GM19452 (cell line): Measurements from ENCODE around the gene ANKFN1.

ENCODE experiments used
- ATAC-seq: cut with Tn5 transposase; IDR thresholded peaks from one replicate; pipeline ENCODE4 v1.9.1; 2021; ENCODE audit not compliant: unreplicated experiment

ANKFN1 gene

DNA sequence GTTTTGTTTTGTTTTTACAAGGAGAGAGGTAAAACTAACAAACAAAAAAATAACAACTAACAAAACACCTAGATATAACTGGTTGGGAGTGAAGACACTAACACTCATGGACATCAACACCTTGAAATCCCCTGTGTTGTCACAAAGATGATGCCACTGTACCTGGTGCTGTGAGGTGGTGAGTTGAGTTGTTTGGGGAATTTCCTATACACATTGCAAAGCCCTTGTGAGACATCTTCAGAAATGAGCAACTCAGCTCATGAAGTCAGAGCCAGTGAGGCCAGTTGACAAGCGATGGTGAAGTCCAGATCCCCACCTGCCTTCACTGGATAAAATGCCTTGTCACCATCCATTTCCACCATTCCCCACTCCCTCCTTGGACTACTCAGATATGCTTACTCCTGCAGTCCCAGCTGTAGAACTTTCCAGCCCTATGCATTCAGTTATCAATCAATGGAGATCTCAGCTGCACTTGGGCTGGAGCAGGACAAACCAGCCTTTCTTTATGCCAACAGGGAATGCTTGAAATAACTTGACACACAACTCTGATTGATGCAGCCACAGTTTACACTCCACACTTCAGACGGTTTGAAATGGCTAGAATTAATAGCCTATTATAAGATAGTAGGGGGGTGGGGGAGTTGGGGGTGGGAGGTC, 22.2 kb downstream of the ANKFN1 start:
- no peak for ATAC-seq

DNA sequence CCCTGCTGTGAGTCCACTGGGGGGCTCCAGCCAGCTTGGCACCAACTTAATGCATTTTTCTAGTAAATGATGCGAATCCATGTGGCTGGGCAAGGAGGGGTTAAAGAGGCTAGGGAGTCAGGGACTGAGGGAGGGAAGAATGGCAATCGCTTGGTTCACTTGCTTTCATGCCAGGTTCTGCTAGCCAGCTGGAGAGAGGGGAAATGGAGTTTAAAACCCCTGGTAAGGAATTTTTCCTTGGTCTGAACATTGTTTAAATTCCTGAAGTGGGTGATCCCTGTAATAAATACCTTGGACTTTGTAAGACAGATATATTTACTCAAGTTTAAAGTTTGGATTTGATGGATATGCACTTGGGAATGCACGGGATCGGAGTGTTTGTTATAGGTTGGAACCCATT, 22.8 kb downstream of the ANKFN1 start:
- ATAC-seq = no peak

DNA sequence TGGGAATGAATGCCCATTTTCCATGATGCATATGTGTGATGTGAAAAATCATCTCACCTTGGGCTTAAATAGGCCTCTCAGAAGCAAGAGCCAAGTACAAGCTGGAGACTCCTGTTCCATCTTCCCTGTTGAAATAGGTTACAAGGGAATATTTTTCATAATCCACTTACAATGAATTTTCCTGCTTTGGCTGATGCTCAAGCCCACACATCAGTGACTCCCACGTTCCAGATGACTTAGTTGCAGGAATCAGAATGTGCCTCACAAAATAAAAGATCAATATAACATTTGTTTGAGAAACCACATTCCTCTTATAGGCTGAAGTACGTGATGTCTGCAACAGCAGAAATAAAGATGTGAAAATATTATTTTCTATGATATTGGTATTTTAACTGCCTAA, 24.1 kb downstream of the ANKFN1 start:
- ATAC-seq = no peak

DNA sequence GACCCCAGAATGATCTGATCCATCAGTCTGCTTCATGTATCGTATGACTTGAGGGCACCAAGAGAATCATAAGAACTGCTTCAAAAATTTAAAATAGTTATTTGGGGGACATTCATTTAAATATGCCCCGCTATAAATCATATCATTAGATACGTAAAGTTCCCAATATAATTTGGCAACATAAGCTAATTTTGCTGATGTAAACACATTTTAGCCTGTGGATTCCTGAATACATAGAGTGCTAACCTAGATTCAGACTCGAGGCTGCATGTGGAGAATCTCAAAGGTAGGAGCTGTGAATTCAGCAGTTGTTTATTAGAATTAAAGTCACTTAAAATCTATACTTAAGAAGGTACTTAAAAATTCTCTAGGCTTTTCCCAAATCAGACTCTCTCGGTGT, 24.9 kb downstream of the ANKFN1 start:
- ATAC-seq = no peak

DNA sequence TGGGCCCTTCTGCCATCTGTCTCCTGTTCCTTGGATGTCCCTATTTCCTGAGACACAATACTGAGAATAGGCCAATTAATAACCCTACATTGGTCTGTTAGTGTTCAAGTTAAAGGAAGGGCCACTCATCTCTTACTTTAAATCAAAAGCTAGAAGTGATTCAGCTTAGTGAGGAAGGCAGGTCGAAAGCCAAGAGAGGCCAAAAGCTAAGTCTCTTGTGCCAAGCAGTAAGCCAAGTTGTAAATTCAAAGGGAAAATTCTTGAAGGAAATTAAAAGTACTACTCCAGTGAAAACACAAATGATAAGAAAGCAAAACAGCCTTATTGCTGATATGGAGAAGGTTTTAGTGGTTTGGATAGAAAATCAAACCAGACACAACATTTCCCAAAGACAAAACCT, 28.8 kb downstream of the ANKFN1 start:
- ATAC-seq = no peak

DNA sequence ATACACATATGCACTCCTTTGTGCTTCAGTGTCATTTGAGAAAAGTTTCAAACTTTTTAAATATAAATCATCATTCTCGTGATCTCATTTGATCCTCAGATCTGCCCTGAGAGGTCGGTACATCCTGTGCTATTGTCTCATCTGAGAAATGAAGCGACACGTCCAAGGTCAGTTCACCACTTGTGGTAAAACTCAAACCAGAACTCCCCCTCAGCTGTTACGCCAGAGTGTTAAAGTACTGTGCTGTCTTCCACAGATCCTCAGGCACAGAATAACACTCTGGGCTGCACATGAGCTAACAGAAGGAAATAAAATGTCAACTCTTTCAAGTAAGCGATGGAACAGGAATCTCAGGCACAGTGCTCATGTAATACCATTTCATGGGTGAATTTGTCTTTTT, 31.4 kb downstream of the ANKFN1 start:
- no peak for ATAC-seq

DNA sequence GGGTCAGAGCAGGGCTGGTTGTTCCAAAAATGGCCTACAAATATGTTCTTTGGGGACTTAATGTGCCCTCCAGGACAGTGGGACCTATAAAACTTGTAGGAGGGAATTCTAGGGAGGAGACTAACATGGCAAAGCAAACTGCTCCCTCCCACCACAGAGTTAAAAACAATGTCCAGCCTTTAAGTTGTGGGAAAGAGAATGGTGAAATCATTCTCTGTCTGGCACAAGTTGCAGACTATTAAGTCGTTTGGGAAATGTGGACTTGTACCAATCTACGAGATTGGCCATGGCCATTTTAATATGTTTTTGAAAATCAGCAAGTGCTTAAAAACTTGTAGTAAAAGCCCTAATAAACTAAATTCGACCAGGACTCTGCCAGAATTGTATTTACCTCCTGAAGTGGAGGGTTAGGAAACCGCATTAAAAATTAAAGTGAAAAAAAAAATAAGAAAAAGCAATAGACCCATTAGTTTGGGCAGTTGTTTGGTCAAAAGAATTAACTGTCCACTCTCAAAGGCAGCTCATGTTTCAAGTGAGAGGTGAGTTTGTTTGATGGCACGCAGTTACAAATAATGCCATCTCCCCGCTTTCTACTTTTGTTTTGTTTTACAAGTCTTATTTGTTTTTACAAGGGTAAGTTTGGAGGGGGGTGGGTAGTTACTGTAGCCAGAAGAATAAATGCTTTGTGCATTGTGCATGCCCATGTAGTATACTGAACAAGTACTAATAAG, 32.4 kb downstream of the ANKFN1 start:
- ATAC-seq = no peak

DNA sequence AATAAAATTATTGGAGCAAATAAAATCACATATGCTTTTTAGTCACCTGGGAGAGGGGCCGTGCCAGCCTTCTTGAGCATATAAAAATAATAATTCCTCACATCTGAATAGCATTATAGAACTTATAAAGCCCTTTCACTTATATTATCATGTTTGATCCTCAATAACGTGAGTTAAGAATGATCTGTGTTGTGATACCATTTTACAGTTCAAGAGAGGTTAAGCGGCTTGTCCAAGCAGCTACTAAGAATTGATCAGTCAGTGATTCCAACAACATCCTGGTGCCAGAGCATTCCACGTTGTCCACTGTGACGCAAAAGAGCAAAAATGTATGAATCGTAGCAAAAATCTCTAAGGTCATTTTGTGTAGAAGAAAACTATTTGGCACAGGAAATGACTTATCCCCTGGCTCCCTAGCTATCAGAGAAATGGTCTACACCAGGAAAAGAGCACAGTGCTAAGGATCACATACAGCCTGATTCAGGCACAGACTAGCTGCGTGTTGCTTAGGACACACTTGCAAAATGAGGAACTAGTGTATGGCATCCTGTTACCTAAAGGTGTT, 33.0 kb downstream of the ANKFN1 start:
- no peak for ATAC-seq

DNA sequence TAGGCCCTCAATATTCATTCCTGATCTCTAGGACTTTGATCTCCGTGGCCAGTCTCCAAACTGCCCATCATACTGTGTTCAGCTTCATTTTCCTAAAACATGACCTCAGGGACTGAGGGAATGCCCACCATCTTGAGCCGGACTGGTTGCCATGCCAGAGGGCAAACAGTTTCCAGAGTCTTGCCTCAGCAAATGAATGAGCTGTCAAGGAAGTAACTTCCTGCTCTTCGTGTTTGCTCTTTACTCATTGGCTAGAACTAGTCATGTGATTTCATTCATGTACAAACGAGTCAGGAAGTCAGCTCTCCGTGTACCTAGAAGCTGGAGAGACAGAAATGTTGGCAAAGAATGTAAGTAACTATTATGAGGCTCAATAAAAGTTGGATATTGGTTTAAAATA, 50.2 kb downstream of the ANKFN1 start:
- no peak for ATAC-seq

DNA sequence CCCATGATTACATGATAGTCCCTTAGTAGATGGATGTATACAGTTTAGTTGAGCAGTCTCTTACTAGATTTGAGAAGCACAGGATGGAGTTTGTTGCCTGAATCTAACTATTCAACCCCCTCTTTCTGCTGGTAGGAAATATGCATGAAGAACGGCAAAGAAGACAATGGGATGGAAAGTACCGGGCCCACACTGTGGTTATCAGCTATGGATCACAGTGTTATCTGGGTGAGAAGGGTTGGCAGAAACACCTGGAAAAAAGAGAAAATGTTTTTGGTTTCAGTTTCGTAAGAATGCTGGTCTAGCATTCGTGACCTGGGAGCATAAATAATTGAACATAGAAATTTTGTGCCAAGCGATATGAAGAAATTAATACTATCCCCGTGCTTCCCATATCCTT, 53.1 kb downstream of the ANKFN1 start:
- ATAC-seq = no peak

DNA sequence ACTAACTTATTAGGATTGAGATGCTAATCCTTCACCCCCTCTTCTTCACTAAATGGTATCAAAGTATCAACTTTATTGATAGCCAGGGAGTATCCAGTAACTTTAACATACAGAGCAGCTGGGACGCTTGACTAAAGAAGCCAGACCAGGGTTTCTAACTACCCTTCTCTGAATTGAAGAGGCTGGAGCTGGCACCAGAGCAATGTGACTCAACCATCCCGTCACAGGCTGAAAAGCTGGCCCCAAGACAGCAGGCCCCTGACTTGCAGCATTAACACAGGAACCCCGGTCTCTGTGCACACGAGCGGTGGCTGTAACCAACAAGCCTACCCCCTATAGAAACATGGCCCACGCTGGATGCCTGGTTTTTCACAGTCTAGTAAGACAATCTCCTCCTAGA, 59.8 kb downstream of the ANKFN1 start:
- ATAC-seq = no peak

DNA sequence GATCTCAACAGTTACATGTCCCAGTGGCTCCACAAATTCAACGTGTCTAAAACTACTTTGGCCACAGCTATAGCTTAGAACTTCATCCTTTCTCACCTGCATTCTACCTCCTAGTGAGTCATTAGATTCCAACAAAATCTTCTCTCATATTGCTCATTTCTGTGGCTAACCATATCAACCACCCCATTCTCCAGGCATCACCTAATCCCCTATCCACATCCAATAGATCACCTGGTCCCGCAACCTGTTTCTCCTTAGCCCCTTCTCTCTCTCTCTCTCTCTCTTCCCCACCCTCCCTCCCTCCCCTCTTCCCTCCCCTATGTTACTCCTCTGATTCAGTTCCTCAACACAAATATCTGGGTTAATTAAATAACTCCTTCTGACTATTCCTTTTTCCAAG, 64.6 kb downstream of the ANKFN1 start:
- no peak for ATAC-seq

DNA sequence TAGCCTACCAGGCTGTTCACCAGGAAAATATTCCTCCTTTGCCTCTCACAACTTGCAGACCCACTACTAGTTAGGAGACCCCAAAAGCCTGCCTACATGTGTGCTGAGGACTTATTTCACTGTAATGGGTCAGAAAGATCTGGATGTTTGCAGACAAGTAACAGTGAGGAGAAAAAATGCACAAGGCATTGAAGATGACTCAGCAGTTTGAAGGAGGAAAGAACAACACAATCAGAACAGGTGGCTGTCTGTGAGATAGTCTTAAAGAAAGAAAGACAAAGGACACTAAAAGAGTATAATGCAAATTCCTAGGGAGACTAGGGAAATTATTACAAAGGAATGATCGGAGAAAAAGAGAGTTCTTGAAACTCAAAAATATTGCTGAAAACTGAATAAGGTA, 69.0 kb downstream of the ANKFN1 start:
- ATAC-seq = no peak

DNA sequence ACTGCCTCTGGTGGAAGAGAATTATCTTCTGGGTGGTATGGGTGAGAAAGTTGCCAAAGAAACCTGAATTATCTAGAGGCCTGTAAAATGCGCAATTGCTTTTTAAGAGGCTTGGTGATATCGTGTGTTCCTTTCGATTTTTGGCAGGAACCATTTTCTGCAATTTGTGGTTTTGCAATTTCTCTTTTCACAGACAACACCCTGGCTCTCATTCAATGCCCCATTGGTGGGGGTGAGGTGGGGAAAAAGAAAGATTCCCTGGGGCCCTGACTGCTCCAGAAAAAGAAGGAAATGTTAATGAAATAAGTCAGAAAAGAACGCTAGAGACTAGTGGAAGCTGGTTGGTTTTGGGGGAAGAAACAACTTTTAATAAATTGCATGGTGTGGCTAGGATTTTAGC, 77.4 kb downstream of the ANKFN1 start:
- ATAC-seq = no peak

DNA sequence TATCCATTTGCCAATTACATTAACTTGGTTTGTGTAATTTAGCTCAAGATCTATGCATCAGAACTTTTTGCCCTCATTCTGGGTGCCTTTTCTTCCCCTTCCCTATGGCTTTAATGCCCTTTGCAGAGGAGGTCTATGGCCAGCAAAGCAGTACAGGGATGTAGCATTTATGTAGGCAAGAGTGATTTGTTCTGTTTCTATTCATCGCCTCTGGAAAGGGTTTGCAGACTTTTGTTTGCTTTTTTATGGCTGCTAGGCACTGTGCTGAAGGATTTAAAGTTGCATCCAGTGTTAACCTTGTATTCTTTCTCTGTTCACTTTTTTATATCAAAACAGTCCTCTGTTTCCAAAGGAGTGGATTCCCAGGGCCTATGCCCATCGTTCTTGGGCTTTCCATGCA, 78.0 kb downstream of the ANKFN1 start:
- ATAC-seq = no peak

DNA sequence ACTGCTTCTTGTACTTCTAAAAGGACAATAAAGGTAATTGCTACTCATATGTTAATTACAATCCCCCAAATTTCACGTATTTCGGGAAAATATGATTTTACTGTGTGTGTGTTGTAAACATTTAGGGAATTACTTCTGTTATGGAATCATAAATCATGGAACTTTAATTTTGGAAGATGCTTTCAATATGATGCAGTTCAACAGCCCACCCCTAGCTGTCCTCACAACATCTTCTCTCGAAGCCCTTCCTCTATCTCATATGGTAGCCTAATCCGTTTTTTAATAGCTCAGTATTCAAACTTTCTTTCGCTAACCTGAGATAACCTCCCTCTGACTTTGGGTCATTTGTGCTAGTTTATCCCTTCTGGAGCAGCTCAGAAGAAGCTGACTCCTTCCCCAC, 78.4 kb downstream of the ANKFN1 start:
- ATAC-seq = no peak

DNA sequence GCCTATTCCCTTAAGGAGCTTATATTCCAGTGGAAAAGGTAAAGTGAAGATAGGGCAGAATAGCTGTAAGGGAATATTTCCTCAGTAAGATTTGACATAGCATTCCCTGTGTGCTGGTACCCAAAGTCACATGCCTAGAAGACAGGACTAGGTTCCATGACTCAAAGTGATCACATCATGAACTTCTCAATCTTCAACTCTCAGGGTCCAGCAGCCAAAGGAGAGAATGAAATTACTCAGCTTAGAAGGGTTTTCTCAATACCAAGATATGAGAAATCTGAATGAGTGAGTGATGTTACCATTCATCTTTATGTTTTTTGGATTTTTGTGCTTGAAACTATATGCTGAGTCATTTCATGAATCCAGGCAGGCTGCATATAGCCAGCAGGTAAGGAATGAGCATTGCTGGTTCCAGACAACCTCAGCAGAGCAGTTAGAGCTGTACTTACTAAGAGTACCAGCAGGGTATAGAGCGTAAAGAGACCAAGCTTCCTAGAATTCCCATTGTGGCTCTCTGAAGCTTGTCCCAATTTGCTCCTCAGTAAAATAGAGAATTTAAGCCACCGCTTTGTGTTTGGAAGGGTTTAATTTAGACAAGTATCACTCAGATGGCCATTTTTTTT, 91.1 kb downstream of the ANKFN1 start:
- ATAC-seq = no peak

DNA sequence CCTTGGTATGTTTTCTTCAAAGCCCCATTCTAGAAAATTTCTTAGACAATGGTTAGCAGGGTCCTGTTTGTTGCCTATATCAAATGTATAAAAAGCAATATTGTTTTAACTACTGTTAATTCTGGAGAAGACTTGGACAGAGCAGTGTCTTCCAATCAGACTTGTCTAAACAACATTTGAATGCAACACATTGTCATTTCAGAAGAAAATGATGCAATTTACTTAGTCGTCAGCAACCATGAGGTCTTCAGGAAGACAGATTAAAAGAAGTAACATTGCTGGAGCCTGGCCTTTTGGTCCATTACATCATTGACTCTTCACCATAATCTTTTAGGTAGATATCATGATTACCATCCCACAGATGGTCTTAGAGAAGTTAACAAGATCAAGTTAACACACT, 94.5 kb downstream of the ANKFN1 start:
- ATAC-seq = no peak

DNA sequence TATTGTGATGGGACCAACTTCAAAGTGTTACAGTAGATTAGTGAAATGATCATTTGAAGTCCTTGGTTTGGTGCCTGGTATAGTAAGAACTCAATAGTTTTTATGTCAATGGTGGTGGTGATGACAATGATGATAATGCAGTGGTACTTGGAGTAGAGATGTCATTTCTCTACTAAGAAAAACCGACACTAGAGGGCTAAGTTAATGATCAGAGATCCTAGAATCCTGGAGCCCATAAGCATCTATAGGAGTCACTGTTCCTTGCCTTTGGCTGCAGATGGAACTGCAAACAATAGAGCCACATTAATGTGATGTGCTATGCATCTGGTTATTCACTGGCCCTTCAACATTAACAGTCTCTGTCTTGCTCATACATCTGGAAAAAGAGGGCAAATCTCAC, 103.8 kb downstream of the ANKFN1 start:
- no peak for ATAC-seq

DNA sequence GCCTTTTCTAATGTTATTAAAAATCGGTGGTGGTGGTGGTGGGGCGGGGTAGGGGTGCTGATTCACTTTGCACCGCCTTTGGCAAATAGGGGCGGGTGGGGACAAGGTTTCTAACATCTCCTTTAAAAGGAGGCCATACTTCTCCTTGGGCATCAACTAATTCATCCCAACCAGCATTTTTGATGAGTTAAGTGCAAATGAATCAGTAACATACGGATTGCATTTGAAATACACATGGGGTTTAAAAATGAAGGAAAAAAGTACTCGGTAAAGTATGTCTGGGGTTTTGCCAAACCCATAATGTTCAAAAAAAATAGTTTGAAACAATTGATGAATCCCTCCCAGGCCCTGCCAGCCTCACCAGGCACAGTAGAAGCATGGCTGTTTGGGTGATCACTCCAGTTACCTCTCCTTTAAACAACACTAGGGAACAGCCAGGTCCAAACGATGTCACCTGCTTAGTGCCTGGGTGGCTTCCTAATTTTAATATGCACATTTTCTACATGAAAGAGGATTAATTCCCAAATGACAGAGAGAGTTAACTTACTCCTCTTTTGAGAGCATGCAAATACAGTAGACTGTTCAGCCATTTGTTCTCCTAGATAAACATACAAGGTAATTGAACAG, 107.2 kb downstream of the ANKFN1 start:
- ATAC-seq = no peak

DNA sequence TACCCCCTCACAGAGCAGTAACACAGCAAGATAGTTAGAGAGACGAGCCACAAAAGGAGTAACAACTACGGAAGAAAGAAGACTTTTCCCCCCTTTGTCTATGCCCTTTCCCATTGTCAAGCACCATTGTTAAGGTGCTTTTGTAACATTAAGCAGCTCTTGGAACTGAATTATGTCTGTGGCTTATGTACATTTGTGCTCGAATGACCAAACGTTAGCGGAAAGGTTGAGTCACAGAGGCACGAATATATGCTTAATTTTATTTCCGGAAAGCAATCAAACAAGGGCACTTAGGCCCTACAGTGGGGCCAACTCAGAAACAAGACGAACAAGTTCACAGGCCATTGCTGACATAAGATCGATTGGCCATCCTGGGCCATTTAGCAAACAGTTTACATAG, 109.5 kb downstream of the ANKFN1 start:
- no peak for ATAC-seq
